Upper lobe of right lung (tissue), 1 donor: ENCODE data around the gene PLEKHG3. TPM values are rescaled to one million over a fixed set of nuclear protein-coding genes. Genes with fewer than 3 reads are reported as not detected.

ENCODE experiments used
- ATAC-seq: fragments of 200-7000 bp; cut with Tn5 transposase; one replicate; pipeline ENCODE4 v1.9.1; 2020; ENCODE audit warnings: mild to moderate bottlenecking, moderate library complexity
- DNase-seq: peaks from one replicate; pipeline ENCODE4 v3.0.0-alpha.2; 2020
- H3K27ac ChIP-seq: fragments of 200-600 bp; one replicate; pipeline ENCODE4 v1.8.0; 2022
- H3K27me3 ChIP-seq: fragments of 200-600 bp; one replicate; pipeline ENCODE4 v1.8.0; 2022; ENCODE audit warnings: mild to moderate bottlenecking
- H3K36me3 ChIP-seq: fragments of 200-600 bp; one replicate; pipeline ENCODE4 v1.8.0; 2022
- H3K4me1 ChIP-seq: fragments of 200-600 bp; one replicate; pipeline ENCODE4 v1.8.0; 2022
- H3K4me3 ChIP-seq: fragments of 200-600 bp; one replicate; pipeline ENCODE4 v1.8.0; 2022; ENCODE audit warnings: mild to moderate bottlenecking
- H3K9me3 ChIP-seq: fragments of 200-600 bp; one replicate; pipeline ENCODE4 v1.8.0; 2022
- intact Hi-C: fragments of 100-400 bp; cut with DNase I; formaldehyde crosslinking; loops from one replicate; pipeline ENCODE4 v1.11.0; 2022
- total RNA-seq: library from RNA; stranded (reverse); fragmentation: NEBNext Ultra II Directional; extraction: Animal tissue kit (Norgen Biotek cat#: 25700); gene quantifications from one replicate; pipeline ENCODE4 v1.2.1, GENCODE V29; 2021
- TF ChIP-seq, protein P1 (sequence below): fragments of 200-600 bp; IDR thresholded peaks from one replicate; pipeline ENCODE4 v1.8.0; 2022; ENCODE audit warnings: antibody characterized with exemption
- donor health status: DM: no; HTN: yes; CAD: no; lungs with severe emphysema.

The PLEKHG3 gene
- total RNA-seq, 1 donor from 2014 or later: 34.5 TPM

DNA sequence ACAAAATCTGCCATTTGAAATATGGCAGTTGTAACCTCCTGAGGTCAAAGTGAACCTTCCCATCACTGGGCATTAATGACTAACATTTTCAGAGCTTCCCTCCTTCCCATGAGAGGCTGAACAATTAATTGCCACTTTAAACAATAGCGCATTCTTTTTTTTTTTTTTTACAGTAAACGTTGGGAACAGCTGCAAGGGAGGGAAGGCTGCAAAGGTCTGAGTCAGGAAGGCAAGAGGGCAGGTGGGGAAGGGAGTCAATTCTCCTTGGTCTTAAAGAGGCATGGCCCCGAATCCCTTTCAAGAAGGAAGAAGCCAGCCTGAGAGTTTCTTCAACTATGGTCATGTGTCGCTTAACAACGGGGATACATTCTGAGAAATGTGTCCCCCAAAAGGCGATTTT is 41.0 kb upstream of the PLEKHG3 start:
- no peaks in the 10 kb centered on the region for H3K36me3 ChIP-seq
- no peaks in the 10 kb centered on the region for H3K27me3 ChIP-seq
- TF ChIP-seq, protein P1, sequence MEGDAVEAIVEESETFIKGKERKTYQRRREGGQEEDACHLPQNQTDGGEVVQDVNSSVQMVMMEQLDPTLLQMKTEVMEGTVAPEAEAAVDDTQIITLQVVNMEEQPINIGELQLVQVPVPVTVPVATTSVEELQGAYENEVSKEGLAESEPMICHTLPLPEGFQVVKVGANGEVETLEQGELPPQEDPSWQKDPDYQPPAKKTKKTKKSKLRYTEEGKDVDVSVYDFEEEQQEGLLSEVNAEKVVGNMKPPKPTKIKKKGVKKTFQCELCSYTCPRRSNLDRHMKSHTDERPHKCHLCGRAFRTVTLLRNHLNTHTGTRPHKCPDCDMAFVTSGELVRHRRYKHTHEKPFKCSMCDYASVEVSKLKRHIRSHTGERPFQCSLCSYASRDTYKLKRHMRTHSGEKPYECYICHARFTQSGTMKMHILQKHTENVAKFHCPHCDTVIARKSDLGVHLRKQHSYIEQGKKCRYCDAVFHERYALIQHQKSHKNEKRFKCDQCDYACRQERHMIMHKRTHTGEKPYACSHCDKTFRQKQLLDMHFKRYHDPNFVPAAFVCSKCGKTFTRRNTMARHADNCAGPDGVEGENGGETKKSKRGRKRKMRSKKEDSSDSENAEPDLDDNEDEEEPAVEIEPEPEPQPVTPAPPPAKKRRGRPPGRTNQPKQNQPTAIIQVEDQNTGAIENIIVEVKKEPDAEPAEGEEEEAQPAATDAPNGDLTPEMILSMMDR: no peak
- no peaks in the 10 kb centered on the region for H3K4me1 ChIP-seq
- intact Hi-C loops: no loop called here
- no peak for DNase-seq
- no peak overlapping the region for H3K4me3 ChIP-seq
- no peak for ATAC-seq
- H3K9me3 ChIP-seq: no peaks in the 10 kb centered on the region
- H3K27ac ChIP-seq: no peak overlapping the region

- ATAC-seq: peak; percentile 78
- no peaks in the 10 kb centered on the region for H3K36me3 ChIP-seq
- no peaks in the 10 kb centered on the region for H3K9me3 ChIP-seq
- DNase-seq: no peak
- no peak overlapping the region for H3K27ac ChIP-seq
- peaks cover 6% of the 10 kb centered on the region for H3K4me1 ChIP-seq
- no peaks in the 10 kb centered on the region for H3K27me3 ChIP-seq
- H3K4me3 ChIP-seq: no peak overlapping the region
- TF ChIP-seq, protein P1: peak; percentile 75
- intact Hi-C loops: loop anchor here (5.0 kb wide), 1 partner anchor 91 kb away; no protein-coding TSS in a partner anchor
Measured at GRCh38 chr14:64671591-64671990, 32.6 kb upstream of the PLEKHG3 start.

- TF ChIP-seq, protein P1: no peak
- ATAC-seq (peak; percentile 58), DNase-seq (no peak)
- H3K4me3 ChIP-seq: no peak overlapping the region
- intact Hi-C loops: loop anchor here (5.0 kb wide), 1 partner anchor 89 kb away; no protein-coding TSS in a partner anchor
- H3K27me3 ChIP-seq: no peaks in the 10 kb centered on the region
- peak overlapping the region; percentile 55 for H3K27ac ChIP-seq
- peaks cover 6% of the 10 kb centered on the region for H3K4me1 ChIP-seq
- H3K36me3 ChIP-seq: no peaks in the 10 kb centered on the region
- no peaks in the 10 kb centered on the region for H3K9me3 ChIP-seq
Measured at GRCh38 chr14:64673316-64673715, 30.9 kb upstream of the PLEKHG3 start.

DNA sequence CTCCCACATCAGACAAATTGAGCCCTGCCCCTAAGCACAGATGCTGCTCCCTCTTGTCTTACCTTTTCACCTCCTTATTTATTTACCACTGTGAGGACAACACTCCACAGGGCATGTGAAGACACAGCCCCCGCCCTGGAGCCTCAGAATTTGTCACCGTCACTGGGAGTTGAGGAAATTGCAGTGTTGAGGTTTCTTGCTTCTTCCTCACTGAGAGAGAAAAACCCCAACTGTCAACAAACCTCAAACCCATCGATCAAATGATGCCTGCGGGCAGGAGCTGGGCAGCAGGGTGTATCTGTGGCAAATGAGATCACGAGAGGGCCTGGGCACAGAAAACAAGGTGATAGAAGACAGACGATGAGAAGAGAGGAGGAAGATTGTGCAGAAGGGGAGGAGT is 30.5 kb upstream of the PLEKHG3 start:
- intact Hi-C loops: loop anchor here (5.0 kb wide), 1 partner anchor 89 kb away; no protein-coding TSS in a partner anchor
- Histone ChIP-seq H3K36me3 (no peaks in the 10 kb centered on the region), H3K27ac (peak overlapping the region; percentile 55), H3K4me1 (peaks cover 6% of the 10 kb centered on the region), H3K9me3 (no peaks in the 10 kb centered on the region), H3K27me3 (no peaks in the 10 kb centered on the region), H3K4me3 (no peak overlapping the region)
- DNase-seq (no peak), ATAC-seq (peak; percentile 58)
- TF ChIP-seq, protein P1: no peak

GRCh38 chr14:64674829-64675228 is 29.4 kb upstream of the PLEKHG3 start:
- TF ChIP-seq, protein P1: no peak
- intact Hi-C loops: loop anchor here (5.0 kb wide), 1 partner anchor 87 kb away; no protein-coding TSS in a partner anchor
- no peak for ATAC-seq
- Histone ChIP-seq H3K4me1 (peaks cover 6% of the 10 kb centered on the region), H3K27me3 (no peaks in the 10 kb centered on the region), H3K36me3 (no peaks in the 10 kb centered on the region), H3K27ac (no peak overlapping the region), H3K9me3 (no peaks in the 10 kb centered on the region), H3K4me3 (no peak overlapping the region)
- DNase-seq: no peak

GRCh38 chr14:64675312-64675711 is 28.9 kb upstream of the PLEKHG3 start:
- peak; percentile 11 for ATAC-seq
- intact Hi-C loops: no loop called here
- H3K9me3 ChIP-seq: no peaks in the 10 kb centered on the region
- no peak for DNase-seq
- no peaks in the 10 kb centered on the region for H3K27me3 ChIP-seq
- peaks cover 6% of the 10 kb centered on the region for H3K4me1 ChIP-seq
- TF ChIP-seq, protein P1: no peak
- no peaks in the 10 kb centered on the region for H3K36me3 ChIP-seq
- H3K27ac ChIP-seq: no peak overlapping the region
- H3K4me3 ChIP-seq: no peak overlapping the region
